OCI-M2 (cell line): ENCODE data around the gene TMC8.
"Not testable (repeated sequence)": the region's sequence is repeated elsewhere in the genome, so short reads cannot be mapped to it uniquely, and the experiment has no call there.

Experiments
- DNase-seq: peaks from one replicate; lab custom pipeline; 2025; ENCODE audit not compliant: unreplicated experiment; lab: John Stamatoyannopoulos, UW

Gene TMC8

DNA sequence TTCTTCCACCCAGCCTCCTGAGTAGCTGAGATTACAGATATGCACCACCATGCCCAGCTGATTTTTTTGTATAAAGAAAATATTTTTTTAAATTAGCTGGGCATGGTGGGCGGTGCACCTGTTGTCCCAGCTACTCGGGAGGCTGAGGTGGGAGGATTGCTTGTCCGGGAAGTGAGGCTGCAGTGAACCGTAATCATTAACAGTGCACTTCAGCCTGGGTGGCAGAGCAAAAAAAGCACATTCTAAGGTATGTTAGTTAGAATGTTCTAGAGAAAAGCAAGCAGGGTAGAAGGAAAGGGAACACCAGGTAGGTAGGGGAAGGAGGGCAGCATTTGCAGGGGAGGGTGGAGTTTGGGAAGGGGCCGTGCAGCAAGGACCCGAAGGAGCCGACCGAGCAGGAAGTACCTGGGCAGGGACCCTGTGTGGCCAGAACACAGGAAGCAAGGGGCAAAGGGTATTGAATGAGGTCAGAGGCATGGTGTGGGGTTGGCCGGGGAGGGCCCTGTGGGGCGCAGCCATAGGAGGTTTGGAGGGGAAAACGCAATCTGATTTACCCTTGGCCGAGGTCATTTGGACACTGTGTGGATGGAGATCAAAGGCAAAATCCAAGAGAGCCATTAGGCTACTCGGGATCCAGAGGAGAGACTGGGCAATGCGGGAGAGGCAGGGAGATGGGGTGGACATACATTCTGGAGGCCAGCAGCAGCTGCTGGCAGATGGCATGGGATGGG is 17.9 kb downstream of the TMC8 start:
- DNase-seq: no peak

GRCh38 chr17:78151514-78152008 is 21.0 kb downstream of the TMC8 start:
- no peak for DNase-seq

DNA sequence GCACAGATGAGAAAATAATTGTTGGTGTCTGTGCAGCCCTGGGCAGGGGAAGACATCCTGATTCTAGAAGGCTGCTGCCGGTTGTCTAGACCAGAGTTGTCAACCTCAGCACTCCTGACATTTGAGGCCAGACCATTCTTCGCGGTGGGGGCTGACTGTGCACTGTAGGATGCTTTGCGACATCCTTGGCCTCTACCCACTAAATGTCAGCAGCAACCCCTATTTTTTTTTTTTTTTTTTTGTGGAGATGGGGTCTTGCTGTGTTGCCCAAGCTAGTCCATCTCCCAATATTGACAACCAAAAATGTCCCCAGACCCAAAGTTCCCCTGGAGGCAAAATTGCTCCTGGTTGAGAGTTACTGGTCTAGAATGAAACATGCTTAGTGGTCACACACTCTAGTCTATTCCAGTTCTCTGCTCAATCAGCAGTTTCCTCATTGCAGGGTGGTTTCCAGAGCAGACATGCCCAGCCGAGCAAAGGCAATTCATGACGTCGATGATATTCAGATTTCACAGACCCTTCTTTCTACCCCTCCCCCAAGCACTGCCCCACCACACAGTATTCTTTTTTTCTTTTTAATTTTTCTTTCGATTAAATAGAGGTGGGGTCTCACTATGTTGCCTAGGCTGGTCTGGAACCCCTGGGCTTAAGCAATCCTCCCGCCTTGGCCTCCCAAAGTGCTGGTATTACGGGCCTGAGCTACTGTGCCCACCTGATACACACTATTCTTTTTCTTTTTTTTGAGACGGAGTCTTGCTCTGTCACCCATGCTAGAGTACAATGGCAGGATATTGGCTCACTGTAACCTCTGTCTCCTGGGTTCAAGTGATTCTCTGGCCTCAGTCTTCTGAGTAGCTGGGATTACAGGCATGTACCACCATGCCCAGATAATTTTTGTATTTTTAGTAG is 24.6 kb downstream of the TMC8 start:
- DNase-seq: no peak

DNA sequence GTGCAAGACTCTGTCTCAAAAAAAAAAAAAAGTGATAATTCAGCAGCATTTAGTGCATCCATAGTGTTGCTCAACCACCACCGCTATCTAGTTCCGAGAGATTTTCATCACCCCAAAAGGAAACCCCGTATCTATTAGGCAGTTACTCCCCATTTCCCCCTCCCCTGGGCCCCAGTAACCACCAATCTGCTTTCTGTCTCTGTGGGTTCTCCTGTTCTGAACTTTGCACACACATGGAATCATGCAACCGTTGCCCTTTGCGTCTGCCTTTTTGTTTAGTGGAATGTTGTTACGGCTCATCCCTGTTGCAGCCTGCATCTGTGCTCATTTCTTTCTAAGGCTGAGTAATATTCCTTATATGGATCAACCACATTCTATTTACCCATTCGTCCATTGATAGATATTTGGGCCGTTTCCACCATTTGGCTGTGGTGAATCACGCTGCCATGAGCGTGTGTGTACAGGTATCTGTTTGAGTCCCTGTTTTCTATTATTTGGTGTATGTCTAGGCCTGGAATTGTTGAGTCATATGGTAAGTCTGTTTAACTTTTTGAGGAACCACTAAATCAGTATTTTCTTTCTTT is 29.1 kb downstream of the TMC8 start:
- DNase-seq: no peak

DNA sequence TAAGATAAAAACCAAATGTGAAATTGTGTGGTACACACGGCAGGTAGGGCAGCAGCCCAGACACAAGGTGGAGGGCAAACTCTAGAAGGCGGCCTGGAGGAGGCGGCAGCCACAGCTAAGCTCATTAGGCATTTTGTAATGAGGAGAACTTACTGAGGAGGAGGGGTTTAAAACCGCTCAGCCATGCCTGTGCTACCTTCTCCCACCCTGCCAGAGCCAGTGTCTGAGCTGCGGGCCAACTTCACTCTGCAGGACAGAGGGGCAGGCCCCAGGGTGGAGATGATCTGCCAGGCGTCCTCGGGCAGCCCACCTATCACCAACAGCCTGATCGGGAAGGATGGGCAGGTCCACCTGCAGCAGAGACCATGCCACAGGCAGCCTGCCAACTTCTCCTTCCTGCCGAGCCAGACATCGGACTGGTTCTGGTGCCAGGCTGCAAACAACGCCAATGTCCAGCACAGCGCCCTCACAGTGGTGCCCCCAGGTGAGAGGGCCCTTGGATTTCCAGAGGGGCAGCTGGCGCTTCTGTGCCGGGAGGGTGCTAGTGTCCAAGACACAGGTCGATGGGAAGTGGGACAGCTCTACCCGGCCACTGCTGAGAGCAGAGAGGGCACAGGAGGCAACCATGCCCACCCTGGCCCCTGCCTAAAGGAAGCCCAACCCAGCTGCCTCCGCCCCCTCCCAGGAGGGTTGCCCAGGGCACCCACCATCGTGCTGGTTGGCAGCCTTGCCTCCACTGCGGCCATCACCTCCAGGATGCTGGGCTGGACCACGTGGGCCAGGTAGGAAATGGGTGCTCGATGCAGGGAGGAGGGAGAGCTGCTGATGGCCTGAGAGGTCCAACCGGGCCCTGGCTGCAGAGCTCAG is 33.5 kb downstream of the TMC8 start:
- no peak for DNase-seq

DNA sequence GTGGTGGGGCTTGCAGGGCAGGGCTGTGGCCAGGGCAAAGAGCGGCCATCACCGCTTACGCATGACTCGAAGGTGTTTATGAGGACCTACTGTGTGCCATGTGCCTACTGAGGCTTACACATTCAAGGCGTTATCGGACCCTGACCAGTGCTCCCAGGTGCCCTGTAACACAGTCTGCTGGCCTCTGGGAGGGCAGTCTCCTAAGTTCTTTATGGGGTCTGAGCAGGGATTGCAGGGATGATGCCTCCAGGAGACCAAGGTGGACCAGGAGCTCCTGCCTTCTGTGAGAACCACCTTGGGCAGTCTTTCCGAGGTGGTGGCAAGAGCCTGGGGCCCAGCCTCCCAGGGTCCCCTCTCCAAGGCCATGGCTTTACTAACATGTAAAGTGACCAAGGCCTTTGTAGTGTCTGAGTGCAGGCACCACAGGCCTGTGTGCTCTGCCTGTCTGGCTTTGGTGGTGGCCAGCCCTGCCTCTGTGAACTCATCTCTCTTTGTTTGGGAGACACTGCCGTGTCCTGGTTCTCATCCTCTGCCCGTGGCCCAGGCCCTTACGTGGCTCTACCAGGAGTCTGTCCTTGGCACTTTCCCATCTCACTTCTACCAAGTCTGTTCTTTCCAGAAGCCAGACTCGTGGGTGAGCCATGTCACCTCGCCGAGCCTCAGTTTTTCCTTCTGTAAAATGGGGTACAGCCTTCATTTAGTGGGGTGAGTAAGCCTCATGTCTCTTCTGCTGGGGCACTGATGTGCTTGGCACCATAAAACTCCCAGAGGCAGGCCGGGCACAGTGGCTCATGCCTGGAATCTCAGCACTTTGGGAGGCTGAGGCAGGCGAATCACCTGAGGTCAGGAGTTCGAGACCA is 34.4 kb downstream of the TMC8 start:
- no peak for DNase-seq

DNA sequence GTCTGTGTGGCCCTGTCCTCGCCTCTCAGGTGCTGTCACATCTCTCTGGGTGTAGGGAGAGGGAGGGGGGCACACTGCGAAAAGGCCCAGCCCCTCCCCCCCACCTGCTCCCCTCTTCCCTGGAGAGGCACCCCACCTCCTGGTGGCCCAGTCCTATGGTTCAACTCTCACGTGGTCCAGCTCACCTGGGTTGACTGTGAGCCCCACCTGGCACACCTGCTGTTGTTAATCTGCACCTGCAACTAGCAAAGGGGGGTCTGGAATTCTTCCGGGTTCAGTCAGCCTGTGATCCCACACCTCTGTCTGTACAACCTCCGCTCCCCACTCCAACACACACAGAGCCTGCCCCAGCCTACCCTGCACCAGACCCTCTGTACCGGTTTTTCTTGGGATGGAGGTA is 35.8 kb downstream of the TMC8 start:
- DNase-seq: no peak

GRCh38 chr17:78168242-78168902 is 37.8 kb downstream of the TMC8 start, which contains the start of gene SYNGR2:
SYNGR2 (plus strand) TSS chr17:78168581; CDS start chr17:78168617, 36 bp downstream.
- no peak for DNase-seq

DNA sequence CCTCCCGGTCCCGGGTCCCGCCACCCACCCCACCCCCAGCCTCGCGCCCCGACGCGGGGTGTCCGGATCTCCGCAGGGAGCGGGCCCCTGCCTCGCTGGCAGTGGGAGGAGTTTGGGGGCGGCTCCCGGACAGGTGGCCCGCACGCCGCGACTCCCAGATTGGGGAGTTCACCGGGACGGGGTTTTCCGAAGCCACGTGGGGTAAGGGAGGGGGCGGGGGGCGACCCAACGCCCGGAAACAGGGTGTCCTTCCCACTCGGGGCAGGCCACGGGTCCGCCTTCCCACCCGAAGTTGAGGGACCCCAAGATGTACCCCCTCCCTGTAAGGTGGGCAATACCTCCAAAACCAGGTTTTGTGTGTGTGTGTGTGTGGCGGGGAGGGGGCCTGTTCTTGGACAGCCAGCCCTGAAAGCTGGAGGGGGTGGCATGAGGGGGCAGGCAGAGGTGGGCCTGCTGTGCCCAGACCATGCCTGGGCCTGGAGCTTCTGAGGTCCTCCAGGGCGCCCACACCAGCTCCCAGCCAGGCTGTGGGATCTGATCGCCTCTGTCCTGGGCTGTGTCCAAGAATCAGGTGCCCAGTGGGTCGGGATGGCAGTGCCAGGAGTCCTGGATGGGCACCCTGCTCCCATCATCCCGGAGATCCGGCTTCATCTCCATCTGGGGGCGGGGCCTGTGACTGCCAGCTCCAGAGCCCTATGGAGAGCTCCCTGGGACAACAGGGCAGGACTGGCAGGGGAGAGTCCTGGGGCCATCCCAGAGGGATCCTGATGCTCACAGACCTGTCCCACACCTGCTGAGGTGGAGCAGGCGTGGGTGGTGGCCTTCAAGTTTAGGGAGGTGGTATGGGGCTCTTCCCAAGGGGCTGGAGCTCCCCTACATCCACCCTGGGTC is 38.6 kb downstream of the TMC8 start:
- DNase-seq: no peak

- no peak for DNase-seq
Observed at GRCh38 chr17:78170692-78171590, 40.4 kb downstream of the TMC8 start.

DNA sequence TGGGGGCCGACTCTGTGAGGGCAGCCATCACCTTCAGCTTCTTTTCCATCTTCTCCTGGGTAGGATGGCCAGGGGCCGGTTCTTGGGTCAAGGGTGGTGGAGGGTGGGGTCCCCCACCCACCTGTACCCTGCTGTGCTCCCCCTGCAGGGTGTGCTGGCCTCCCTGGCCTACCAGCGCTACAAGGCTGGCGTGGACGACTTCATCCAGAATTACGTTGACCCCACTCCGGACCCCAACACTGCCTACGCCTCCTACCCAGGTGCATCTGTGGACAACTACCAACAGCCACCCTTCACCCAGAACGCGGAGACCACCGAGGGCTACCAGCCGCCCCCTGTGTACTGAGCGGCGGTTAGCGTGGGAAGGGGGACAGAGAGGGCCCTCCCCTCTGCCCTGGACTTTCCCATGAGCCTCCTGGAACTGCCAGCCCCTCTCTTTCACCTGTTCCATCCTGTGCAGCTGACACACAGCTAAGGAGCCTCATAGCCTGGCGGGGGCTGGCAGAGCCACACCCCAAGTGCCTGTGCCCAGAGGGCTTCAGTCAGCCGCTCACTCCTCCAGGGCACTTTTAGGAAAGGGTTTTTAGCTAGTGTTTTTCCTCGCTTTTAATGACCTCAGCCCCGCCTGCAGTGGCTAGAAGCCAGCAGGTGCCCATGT is 41.1 kb downstream of the TMC8 start:
- DNase-seq: not testable (repeated sequence)

DNA sequence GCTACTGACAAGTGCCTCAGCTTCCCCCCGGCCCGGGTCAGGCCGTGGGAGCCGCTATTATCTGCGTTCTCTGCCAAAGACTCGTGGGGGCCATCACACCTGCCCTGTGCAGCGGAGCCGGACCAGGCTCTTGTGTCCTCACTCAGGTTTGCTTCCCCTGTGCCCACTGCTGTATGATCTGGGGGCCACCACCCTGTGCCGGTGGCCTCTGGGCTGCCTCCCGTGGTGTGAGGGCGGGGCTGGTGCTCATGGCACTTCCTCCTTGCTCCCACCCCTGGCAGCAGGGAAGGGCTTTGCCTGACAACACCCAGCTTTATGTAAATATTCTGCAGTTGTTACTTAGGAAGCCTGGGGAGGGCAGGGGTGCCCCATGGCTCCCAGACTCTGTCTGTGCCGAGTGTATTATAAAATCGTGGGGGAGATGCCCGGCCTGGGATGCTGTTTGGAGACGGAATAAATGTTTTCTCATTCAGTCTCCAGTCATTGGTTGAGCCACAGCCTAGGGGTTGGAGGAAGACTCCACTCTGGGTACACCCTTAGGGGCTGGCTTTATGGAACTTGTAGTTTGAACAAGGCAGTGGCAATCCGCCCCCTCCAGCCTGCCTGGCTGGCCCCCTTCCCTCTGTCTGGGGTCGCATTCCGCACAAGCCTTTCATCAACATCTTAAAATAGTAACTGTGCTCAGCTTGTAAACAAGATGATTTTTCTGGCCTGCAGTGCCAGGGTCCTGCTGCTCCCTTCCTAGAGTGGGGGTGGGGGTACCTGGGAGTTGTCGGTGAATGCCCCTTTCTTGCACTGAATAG is 41.9 kb downstream of the TMC8 start:
- no peak for DNase-seq

- no peak for DNase-seq
Observed at GRCh38 chr17:78173097-78173715, 42.6 kb downstream of the TMC8 start.

DNA sequence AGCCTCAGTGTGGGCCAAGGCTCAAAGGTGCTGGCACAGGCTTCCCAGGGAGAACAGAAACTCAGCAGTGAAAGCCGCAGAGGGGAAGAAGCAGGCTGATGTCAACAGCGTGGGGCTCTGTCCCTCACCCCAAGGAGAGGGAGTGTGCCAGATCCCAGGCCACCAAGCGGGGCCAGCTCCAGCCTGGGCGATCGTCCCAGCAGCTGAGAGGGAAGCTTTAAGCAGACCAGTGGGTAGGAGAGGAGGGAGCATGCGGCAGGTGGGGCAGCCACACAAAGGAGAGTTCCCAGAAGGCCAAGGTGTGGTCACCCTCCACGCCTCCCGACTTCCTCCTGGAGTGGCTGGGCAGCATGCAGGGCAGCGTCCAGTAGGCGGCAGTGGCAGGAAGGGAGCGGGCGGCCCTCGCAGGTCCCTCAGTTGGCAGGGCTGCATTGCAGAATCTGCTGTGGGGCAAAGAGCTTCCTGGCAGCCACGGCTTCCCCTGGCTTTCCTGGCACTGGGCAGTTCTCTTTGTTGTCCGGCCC is 43.8 kb downstream of the TMC8 start:
- no peak for DNase-seq
